ENCODE data around the gene SHISAL2A. TPM values are rescaled to one million over a fixed set of nuclear protein-coding genes. Genes with fewer than 3 reads are reported as not detected.

Gene SHISAL2A
- total and polyA plus RNA-seq, 4 donors, result 0.14 to 0.33 (median 0.22) TPM; not detected in 1

DNA sequence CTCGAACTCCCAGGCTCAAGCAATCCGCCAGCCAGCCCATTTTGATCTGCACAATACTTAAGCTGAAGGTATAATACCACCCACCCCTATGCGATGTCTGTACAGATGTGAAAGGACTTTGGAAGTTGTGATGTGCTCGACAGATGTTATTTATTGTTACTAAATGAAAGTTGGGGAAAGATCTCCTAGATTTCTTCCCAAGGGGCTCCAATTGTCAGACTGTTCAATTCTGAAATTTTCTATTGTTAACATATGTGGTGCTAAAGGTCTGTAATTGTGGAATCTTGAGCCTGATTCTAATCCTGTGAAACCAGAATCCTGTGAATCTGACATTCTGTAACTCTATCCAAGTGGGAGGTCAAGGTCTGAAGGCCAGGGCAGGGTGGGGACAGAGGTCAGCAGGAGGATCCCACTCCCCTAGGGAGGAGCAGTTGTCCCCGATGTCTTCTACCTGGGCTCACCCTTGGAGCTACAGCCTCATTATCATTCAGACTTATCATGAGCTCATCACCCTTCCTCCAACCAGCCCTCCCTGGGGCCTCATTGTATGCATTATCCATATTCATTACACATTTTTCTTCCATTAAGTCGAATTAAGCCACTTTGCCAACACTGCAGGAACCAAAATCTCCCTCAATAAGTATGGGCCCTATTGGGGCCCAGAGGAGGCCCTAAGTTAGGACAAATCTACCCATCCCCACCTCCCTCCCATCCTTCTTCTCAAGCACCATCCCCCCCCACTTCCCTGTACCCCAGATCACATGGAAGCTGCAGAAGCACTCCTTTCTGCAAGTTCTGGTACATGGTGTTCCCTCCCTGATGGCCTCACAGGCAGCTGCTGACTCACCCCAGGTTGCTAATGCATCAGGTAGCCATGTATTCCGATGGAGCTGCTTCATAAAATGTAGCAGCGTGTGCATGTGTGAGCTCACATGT, 32.3 kb downstream of the SHISAL2A start:
- H3K4me1 ChIP-seq (ENCODE audit: control insufficient read depth in 4 of 4, insufficient read depth in 4 of 4, low read length in 3 of 4), result peaks cover 0 to 7% (median under 1%) of the 10 kb centered on the region in 4 donors
- WGBS, result 89% methylated on average over 8 of the region's 8 CpGs

DNA sequence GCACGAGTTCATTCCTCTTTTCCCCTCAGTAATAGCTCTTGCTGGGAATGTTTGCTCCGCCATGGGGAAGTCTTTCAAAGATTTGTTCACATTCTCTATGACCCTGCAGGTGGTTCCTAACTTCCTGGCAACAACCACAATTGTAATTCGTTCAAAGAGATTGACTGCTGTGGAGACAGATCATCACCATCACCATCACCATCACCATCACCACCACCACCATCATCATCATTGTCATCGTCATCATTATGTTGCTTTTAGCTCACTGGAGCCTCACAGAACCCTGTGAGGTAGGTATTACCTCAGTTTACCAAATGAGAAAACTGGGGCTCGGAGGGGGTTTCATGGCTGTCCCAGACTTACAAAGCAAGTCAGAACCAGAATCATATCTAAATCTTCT, 34.3 kb downstream of the SHISAL2A start:
- no peak for DNase-seq (ENCODE audit: low spot score)
- Histone ChIP-seq H3K9me3 (ENCODE audit: control insufficient read depth in 4 of 4, low read length in 3 of 4) (no peaks in the 10 kb centered on the region), H3K27me3 (ENCODE audit: control insufficient read depth in 4 of 4, insufficient read depth in 4 of 4, low read length in 3 of 4) (no peaks in the 10 kb centered on the region), H3K36me3 (ENCODE audit: control insufficient read depth in 4 of 4, insufficient read depth in 3 of 4, low read depth in 1 of 4, low read length in 3 of 4) (no peaks in the 10 kb centered on the region), H3K4me1 (ENCODE audit: control insufficient read depth in 4 of 4, insufficient read depth in 4 of 4, low read length in 3 of 4) (peaks cover 0 to 7% (median under 1%) of the 10 kb centered on the region in 4 donors), H3K4me3 (ENCODE audit: low read depth in 1 of 3, low read length in 3 of 3) (no peak overlapping the region), H3K27ac (ENCODE audit: low read depth in 1 of 2, low read length in 2 of 2) (no peak overlapping the region), H3K9ac (ENCODE audit: low read depth in 1 of 2, low read length in 2 of 2) (no peak overlapping the region)
- 90% methylated on average over 5 of the region's 5 CpGs for WGBS
- TF ChIP-seq HNF4A (conservative IDR thresholded peaks at IDR 0.05) (no peak), FOXA1 (IDR thresholded peaks at IDR 0.05) (no peak), RAD21 (IDR thresholded peaks at IDR 0.05) (no peak), TAF1 (conservative IDR thresholded peaks at IDR 0.05) (no peak), NR2F2 (IDR thresholded peaks at IDR 0.05) (no peak), RXRA (IDR thresholded peaks at IDR 0.05) (no peak), SP1 (IDR thresholded peaks at IDR 0.05) (no peak), HNF4G (IDR thresholded peaks at IDR 0.05) (no peak), GABPA (IDR thresholded peaks at IDR 0.05 in 1 of 2, conservative IDR thresholded peaks at IDR 0.05 in 1 of 2) (no peak), YY1 (IDR thresholded peaks at IDR 0.05) (no peak), EGR1 (IDR thresholded peaks at IDR 0.05; ENCODE audit: low read depth in 2 of 2) (no peak)
- TF ChIP-seq, protein P1, sequence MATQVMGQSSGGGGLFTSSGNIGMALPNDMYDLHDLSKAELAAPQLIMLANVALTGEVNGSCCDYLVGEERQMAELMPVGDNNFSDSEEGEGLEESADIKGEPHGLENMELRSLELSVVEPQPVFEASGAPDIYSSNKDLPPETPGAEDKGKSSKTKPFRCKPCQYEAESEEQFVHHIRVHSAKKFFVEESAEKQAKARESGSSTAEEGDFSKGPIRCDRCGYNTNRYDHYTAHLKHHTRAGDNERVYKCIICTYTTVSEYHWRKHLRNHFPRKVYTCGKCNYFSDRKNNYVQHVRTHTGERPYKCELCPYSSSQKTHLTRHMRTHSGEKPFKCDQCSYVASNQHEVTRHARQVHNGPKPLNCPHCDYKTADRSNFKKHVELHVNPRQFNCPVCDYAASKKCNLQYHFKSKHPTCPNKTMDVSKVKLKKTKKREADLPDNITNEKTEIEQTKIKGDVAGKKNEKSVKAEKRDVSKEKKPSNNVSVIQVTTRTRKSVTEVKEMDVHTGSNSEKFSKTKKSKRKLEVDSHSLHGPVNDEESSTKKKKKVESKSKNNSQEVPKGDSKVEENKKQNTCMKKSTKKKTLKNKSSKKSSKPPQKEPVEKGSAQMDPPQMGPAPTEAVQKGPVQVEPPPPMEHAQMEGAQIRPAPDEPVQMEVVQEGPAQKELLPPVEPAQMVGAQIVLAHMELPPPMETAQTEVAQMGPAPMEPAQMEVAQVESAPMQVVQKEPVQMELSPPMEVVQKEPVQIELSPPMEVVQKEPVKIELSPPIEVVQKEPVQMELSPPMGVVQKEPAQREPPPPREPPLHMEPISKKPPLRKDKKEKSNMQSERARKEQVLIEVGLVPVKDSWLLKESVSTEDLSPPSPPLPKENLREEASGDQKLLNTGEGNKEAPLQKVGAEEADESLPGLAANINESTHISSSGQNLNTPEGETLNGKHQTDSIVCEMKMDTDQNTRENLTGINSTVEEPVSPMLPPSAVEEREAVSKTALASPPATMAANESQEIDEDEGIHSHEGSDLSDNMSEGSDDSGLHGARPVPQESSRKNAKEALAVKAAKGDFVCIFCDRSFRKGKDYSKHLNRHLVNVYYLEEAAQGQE (IDR thresholded peaks at IDR 0.05), result no peak
- TF ChIP-seq, protein P2, sequence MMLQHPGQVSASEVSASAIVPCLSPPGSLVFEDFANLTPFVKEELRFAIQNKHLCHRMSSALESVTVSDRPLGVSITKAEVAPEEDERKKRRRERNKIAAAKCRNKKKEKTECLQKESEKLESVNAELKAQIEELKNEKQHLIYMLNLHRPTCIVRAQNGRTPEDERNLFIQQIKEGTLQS (IDR thresholded peaks at IDR 0.05), result no peak
- TF ChIP-seq, protein P3, sequence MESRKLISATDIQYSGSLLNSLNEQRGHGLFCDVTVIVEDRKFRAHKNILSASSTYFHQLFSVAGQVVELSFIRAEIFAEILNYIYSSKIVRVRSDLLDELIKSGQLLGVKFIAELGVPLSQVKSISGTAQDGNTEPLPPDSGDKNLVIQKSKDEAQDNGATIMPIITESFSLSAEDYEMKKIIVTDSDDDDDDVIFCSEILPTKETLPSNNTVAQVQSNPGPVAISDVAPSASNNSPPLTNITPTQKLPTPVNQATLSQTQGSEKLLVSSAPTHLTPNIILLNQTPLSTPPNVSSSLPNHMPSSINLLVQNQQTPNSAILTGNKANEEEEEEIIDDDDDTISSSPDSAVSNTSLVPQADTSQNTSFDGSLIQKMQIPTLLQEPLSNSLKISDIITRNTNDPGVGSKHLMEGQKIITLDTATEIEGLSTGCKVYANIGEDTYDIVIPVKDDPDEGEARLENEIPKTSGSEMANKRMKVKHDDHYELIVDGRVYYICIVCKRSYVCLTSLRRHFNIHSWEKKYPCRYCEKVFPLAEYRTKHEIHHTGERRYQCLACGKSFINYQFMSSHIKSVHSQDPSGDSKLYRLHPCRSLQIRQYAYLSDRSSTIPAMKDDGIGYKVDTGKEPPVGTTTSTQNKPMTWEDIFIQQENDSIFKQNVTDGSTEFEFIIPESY (IDR thresholded peaks at IDR 0.05), result no peak
- TF ChIP-seq, protein P4, sequence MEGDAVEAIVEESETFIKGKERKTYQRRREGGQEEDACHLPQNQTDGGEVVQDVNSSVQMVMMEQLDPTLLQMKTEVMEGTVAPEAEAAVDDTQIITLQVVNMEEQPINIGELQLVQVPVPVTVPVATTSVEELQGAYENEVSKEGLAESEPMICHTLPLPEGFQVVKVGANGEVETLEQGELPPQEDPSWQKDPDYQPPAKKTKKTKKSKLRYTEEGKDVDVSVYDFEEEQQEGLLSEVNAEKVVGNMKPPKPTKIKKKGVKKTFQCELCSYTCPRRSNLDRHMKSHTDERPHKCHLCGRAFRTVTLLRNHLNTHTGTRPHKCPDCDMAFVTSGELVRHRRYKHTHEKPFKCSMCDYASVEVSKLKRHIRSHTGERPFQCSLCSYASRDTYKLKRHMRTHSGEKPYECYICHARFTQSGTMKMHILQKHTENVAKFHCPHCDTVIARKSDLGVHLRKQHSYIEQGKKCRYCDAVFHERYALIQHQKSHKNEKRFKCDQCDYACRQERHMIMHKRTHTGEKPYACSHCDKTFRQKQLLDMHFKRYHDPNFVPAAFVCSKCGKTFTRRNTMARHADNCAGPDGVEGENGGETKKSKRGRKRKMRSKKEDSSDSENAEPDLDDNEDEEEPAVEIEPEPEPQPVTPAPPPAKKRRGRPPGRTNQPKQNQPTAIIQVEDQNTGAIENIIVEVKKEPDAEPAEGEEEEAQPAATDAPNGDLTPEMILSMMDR (IDR thresholded peaks at IDR 0.05; ENCODE audit: low read depth, low read length, missing input control), result no peak

More for the DNA sequence above, 32.3 kb downstream of the SHISAL2A start:
- no peak for DNase-seq (ENCODE audit: low spot score)
- Histone ChIP-seq H3K4me3 (ENCODE audit: low read depth in 1 of 3, low read length in 3 of 3) (no peak overlapping the region), H3K27me3 (ENCODE audit: control insufficient read depth in 4 of 4, insufficient read depth in 4 of 4, low read length in 3 of 4) (no peaks in the 10 kb centered on the region), H3K27ac (ENCODE audit: low read depth in 1 of 2, low read length in 2 of 2) (no peak overlapping the region), H3K36me3 (ENCODE audit: control insufficient read depth in 4 of 4, insufficient read depth in 3 of 4, low read depth in 1 of 4, low read length in 3 of 4) (no peaks in the 10 kb centered on the region), H3K9me3 (ENCODE audit: control insufficient read depth in 4 of 4, low read length in 3 of 4) (no peaks in the 10 kb centered on the region), H3K9ac (ENCODE audit: low read depth in 1 of 2, low read length in 2 of 2) (no peak overlapping the region)
- no peak for TF ChIP-seq HNF4G (IDR thresholded peaks at IDR 0.05)
- TF ChIP-seq, protein P2 (IDR thresholded peaks at IDR 0.05), result no peak
- peak in 1 of 2 donors; percentile 19 for TF ChIP-seq RXRA (IDR thresholded peaks at IDR 0.05)
- TF ChIP-seq GABPA (IDR thresholded peaks at IDR 0.05 in 1 of 2, conservative IDR thresholded peaks at IDR 0.05 in 1 of 2), result no peak
- peak; percentile 43 to 65 for TF ChIP-seq HNF4A (conservative IDR thresholded peaks at IDR 0.05)

Measured in liver (tissue), 9 donors.